ENCODE results near the gene MRS2. TPM values are rescaled to one million over a fixed set of nuclear protein-coding genes. Genes with fewer than 3 reads are reported as not detected.

MRS2 gene
- total RNA-seq, 1 donor from 2014 or later: 24.8 TPM

- H3K4me1 Mint-ChIP-seq (ENCODE audit: unreplicated experiment): peaks cover 7% of the 10 kb centered on the region
- DNase-seq (ENCODE audit: low spot score): no peak
- no peaks in the 10 kb centered on the region for H3K36me3 Mint-ChIP-seq (ENCODE audit: low read depth, unreplicated experiment)
- H3K4me3 Mint-ChIP-seq (ENCODE audit: unreplicated experiment): no peak overlapping the region
- H3K9me3 Mint-ChIP-seq (ENCODE audit: unreplicated experiment): no peaks in the 10 kb centered on the region
- H3K27me3 Mint-ChIP-seq (ENCODE audit: unreplicated experiment): no peaks in the 10 kb centered on the region
- no peak for TF ChIP-seq CTCF (IDR thresholded peaks at IDR 0.05; ENCODE audit: unreplicated experiment)
- no peak overlapping the region for H3K27ac Mint-ChIP-seq (ENCODE audit: unreplicated experiment)
These were observed 56.2 kb downstream of the MRS2 start for GRCh38 chr6:24458941-24459340.

DNA sequence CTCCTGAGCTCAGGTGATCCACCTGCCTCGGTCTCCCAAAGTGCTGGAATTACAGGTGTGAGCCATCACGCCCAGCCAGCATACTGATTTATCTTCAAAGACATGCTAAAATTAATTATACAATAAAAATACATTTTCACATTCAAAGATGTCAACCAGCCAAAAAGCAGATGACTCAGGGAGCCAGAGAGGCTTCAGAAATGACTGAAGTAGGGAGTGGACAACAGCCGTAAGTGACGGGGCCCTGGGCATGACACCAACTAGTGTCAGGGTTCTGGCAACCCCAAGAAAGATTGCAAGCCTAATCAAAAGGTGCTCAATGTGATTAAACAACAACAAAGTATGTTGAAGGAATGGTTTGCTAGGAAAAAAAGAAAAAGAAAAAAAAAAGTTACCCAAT is 58.2 kb downstream of the MRS2 start:
- H3K4me3 Mint-ChIP-seq (ENCODE audit: unreplicated experiment): no peak overlapping the region
- H3K36me3 Mint-ChIP-seq (ENCODE audit: low read depth, unreplicated experiment): no peaks in the 10 kb centered on the region
- no peaks in the 10 kb centered on the region for H3K4me1 Mint-ChIP-seq (ENCODE audit: unreplicated experiment)
- no peak overlapping the region for H3K27ac Mint-ChIP-seq (ENCODE audit: unreplicated experiment)
- no peak for DNase-seq (ENCODE audit: low spot score)
- H3K27me3 Mint-ChIP-seq (ENCODE audit: unreplicated experiment): no peaks in the 10 kb centered on the region
- H3K9me3 Mint-ChIP-seq (ENCODE audit: unreplicated experiment): no peaks in the 10 kb centered on the region
- TF ChIP-seq CTCF (IDR thresholded peaks at IDR 0.05; ENCODE audit: unreplicated experiment): no peak

GRCh38 chr6:24464253-24465038 is 61.7 kb downstream of the MRS2 start:
- Mint-ChIP-seq H3K36me3 (ENCODE audit: low read depth, unreplicated experiment) (no peaks in the 10 kb centered on the region), H3K9me3 (ENCODE audit: unreplicated experiment) (no peaks in the 10 kb centered on the region), H3K4me1 (ENCODE audit: unreplicated experiment) (no peaks in the 10 kb centered on the region), H3K27me3 (ENCODE audit: unreplicated experiment) (no peaks in the 10 kb centered on the region), H3K27ac (ENCODE audit: unreplicated experiment) (no peak overlapping the region), H3K4me3 (ENCODE audit: unreplicated experiment) (no peak overlapping the region)
- no peak for DNase-seq (ENCODE audit: low spot score)
- TF ChIP-seq CTCF (IDR thresholded peaks at IDR 0.05; ENCODE audit: unreplicated experiment): no peak

- Mint-ChIP-seq H3K27ac (ENCODE audit: unreplicated experiment) (no peak overlapping the region), H3K9me3 (ENCODE audit: unreplicated experiment) (no peaks in the 10 kb centered on the region), H3K36me3 (ENCODE audit: low read depth, unreplicated experiment) (no peaks in the 10 kb centered on the region), H3K4me1 (ENCODE audit: unreplicated experiment) (no peaks in the 10 kb centered on the region), H3K27me3 (ENCODE audit: unreplicated experiment) (no peaks in the 10 kb centered on the region), H3K4me3 (ENCODE audit: unreplicated experiment) (no peak overlapping the region)
- no peak for DNase-seq (ENCODE audit: low spot score)
- TF ChIP-seq CTCF (IDR thresholded peaks at IDR 0.05; ENCODE audit: unreplicated experiment): no peak
These were observed 67.1 kb downstream of the MRS2 start for GRCh38 chr6:24469811-24470210.

- Mint-ChIP-seq H3K9me3 (ENCODE audit: unreplicated experiment) (no peaks in the 10 kb centered on the region), H3K36me3 (ENCODE audit: low read depth, unreplicated experiment) (no peaks in the 10 kb centered on the region), H3K4me1 (ENCODE audit: unreplicated experiment) (no peaks in the 10 kb centered on the region), H3K4me3 (ENCODE audit: unreplicated experiment) (no peak overlapping the region), H3K27ac (ENCODE audit: unreplicated experiment) (no peak overlapping the region), H3K27me3 (ENCODE audit: unreplicated experiment) (no peaks in the 10 kb centered on the region)
- TF ChIP-seq CTCF (IDR thresholded peaks at IDR 0.05; ENCODE audit: unreplicated experiment): no peak
- no peak for DNase-seq (ENCODE audit: low spot score)
These were observed 69.4 kb downstream of the MRS2 start for GRCh38 chr6:24472181-24472580.

Data from endothelial cell (in vitro differentiated cells).